GM10266 (cell line): ENCODE data around the gene IL12RB1.
"Not testable (repeated sequence)": the region's sequence is repeated elsewhere in the genome, so short reads cannot be mapped to it uniquely, and the experiment has no call there.

Experiments used
- DNase-seq: peaks from one replicate; pipeline ENCODE4 v3.0.0; 2012; ENCODE audit errors: extremely low spot score
- CTCF ChIP-seq: IDR thresholded peaks from 2 replicates; pipeline ENCODE4 v1.5.1; 2012; ENCODE audit warnings: mild to moderate bottlenecking, low read depth; ENCODE audit not compliant: control insufficient read depth, insufficient read depth; ENCODE audit errors: missing control alignments

IL12RB1 gene

GRCh38 chr19:18043676-18044075, 43.1 kb downstream of the IL12RB1 start:
- no peak for DNase-seq
- no peak for TF ChIP-seq CTCF

GRCh38 chr19:18041054-18041453, 45.7 kb downstream of the IL12RB1 start:
- DNase-seq, result no peak
- no peak for TF ChIP-seq CTCF

GRCh38 chr19:18032102-18032501, 54.6 kb downstream of the IL12RB1 start:
- DNase-seq, result not testable (repeated sequence)

GRCh38 chr19:18031401-18031800, 55.3 kb downstream of the IL12RB1 start:
- not testable (repeated sequence) for DNase-seq

GRCh38 chr19:18029617-18030338, 57.0 kb downstream of the IL12RB1 start:
- TF ChIP-seq CTCF, result no peak
- no peak for DNase-seq

GRCh38 chr19:18027151-18027550, 59.6 kb downstream of the IL12RB1 start:
- no peak for DNase-seq
- no peak for TF ChIP-seq CTCF

- TF ChIP-seq CTCF, result no peak
- DNase-seq, result no peak
These were observed 63.0 kb downstream of the IL12RB1 start for GRCh38 chr19:18023622-18024251.

- no peak for TF ChIP-seq CTCF
- no peak for DNase-seq
These were observed 65.5 kb downstream of the IL12RB1 start for GRCh38 chr19:18021121-18021755.
